Ishikawa (cell line): Measurements from ENCODE around the gene RRAGD.

Experiments
- CEBPB ChIP-seq: IDR thresholded peaks from 2 replicates; pipeline ENCODE4 v1.6.1; 2012
- CREB1 ChIP-seq: IDR thresholded peaks from 2 replicates; pipeline ENCODE4 v1.6.1; 2012; ENCODE audit warnings: low read depth
- EGR1 ChIP-seq: IDR thresholded peaks from 2 replicates; pipeline ENCODE4 v1.6.1; 2012
- EP300 ChIP-seq: IDR thresholded peaks from 2 replicates; pipeline ENCODE4 v1.6.1; 2012; ENCODE audit warnings: borderline replicate concordance
- FOXM1 ChIP-seq: IDR thresholded peaks from 2 replicates; pipeline ENCODE4 v1.6.1; 2012; ENCODE audit warnings: low read depth, borderline replicate concordance
- NFIC ChIP-seq: IDR thresholded peaks from 2 replicates; pipeline ENCODE4 v1.6.1; 2012
- RAD21 ChIP-seq: IDR thresholded peaks from 2 replicates; pipeline ENCODE4 v1.6.1; 2012; ENCODE audit warnings: low read depth
- TAF1 ChIP-seq: IDR thresholded peaks from 2 replicates; pipeline ENCODE4 v1.6.1; 2012; ENCODE audit warnings: low read depth, mild to moderate bottlenecking
- TCF12 ChIP-seq: IDR thresholded peaks from 2 replicates; pipeline ENCODE4 v1.6.1; 2012; ENCODE audit warnings: low read depth
- TEAD4 ChIP-seq: IDR thresholded peaks from 2 replicates; pipeline ENCODE4 v1.6.1; 2012
- YY1 ChIP-seq: IDR thresholded peaks from 2 replicates; pipeline ENCODE4 v1.6.1; 2012; ENCODE audit warnings: low read depth
- ZBTB7A ChIP-seq: IDR thresholded peaks from 2 replicates; pipeline ENCODE4 v1.6.1; 2012; ENCODE audit warnings: low read depth
- TF ChIP-seq, protein P1 (sequence below): IDR thresholded peaks from 2 replicates; pipeline ENCODE4 v1.6.1; 2012
- TF ChIP-seq, protein P2 (sequence below): IDR thresholded peaks from 2 replicates; pipeline ENCODE4 v1.6.1; 2012
- TF ChIP-seq, protein P3 (sequence below): IDR thresholded peaks from 2 replicates; pipeline ENCODE4 v1.6.1; 2012; ENCODE audit warnings: low read depth, mild to moderate bottlenecking

Gene RRAGD

DNA sequence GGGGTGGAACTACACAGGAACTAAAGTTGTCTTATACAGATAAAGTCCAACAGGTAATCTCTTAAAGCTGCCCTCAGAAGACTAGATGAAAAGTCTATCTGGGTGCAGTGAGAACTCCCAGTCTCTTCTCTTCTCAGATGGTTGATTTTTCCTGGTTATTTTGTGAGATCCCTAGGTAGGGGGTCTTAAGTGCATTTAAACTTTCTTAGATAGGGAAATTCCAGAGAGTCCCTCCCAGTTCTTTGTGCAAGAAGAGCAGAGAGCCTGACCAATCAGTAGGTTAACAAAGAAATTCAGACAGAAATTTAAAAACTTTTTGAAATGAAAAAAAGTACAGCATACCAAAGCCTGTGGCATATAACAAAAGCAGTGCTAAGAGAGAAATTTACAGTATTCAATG, 95.0 kb downstream of the RRAGD start:
- TF ChIP-seq, protein P1, sequence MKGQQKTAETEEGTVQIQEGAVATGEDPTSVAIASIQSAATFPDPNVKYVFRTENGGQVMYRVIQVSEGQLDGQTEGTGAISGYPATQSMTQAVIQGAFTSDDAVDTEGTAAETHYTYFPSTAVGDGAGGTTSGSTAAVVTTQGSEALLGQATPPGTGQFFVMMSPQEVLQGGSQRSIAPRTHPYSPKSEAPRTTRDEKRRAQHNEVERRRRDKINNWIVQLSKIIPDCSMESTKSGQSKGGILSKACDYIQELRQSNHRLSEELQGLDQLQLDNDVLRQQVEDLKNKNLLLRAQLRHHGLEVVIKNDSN = no peak
- TF ChIP-seq EP300 (no peak), TEAD4 (no peak), TCF12 (no peak), EGR1 (no peak), TAF1 (no peak), RAD21 (no peak), NFIC (no peak), YY1 (no peak), CEBPB (no peak), ZBTB7A (no peak)
- TF ChIP-seq, protein P2, sequence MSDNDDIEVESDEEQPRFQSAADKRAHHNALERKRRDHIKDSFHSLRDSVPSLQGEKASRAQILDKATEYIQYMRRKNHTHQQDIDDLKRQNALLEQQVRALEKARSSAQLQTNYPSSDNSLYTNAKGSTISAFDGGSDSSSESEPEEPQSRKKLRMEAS = no peak
- TF ChIP-seq, protein P3, sequence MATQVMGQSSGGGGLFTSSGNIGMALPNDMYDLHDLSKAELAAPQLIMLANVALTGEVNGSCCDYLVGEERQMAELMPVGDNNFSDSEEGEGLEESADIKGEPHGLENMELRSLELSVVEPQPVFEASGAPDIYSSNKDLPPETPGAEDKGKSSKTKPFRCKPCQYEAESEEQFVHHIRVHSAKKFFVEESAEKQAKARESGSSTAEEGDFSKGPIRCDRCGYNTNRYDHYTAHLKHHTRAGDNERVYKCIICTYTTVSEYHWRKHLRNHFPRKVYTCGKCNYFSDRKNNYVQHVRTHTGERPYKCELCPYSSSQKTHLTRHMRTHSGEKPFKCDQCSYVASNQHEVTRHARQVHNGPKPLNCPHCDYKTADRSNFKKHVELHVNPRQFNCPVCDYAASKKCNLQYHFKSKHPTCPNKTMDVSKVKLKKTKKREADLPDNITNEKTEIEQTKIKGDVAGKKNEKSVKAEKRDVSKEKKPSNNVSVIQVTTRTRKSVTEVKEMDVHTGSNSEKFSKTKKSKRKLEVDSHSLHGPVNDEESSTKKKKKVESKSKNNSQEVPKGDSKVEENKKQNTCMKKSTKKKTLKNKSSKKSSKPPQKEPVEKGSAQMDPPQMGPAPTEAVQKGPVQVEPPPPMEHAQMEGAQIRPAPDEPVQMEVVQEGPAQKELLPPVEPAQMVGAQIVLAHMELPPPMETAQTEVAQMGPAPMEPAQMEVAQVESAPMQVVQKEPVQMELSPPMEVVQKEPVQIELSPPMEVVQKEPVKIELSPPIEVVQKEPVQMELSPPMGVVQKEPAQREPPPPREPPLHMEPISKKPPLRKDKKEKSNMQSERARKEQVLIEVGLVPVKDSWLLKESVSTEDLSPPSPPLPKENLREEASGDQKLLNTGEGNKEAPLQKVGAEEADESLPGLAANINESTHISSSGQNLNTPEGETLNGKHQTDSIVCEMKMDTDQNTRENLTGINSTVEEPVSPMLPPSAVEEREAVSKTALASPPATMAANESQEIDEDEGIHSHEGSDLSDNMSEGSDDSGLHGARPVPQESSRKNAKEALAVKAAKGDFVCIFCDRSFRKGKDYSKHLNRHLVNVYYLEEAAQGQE = no peak

DNA sequence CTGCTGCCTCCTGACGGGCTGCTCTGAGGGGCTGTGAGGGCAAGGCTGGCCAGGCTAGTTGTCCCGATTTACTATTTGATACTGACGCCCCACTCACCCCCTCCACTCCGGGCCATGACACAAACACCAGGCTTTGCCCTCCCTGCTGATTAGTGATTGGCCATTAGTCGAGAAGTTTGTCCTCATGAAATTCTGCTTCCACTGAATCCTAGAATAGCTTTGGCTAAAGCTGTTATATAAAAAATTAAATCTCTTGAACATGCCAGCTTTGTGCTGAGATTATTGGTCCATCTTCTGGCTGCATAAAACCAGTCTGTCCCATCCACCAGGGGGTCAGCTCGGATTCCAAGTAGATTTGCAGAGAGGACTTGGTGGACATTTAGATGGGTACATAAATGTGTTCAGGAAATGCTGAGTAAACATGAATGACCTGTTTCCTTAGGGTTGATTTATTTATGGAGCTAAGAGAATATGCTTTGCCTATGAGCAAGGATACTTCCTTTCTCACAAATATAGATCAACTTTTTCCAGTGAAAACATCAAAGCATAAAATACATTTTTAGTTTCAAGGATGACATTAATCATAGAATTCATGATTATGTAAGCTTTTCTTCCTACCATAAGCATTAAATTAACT, 96.7 kb downstream of the RRAGD start, which contains the start of gene GABRR2:
Gene GABRR2 (minus strand): TSS at position 51 of the 637 bp plus-strand sequence. CDS start 134 bp downstream, outside the sequence.
- no peak for TF ChIP-seq NFIC
- TF ChIP-seq RAD21 = no peak
- TF ChIP-seq EP300 = no peak
- TF ChIP-seq TAF1 = no peak
- TF ChIP-seq, protein P1 = no peak
- no peak for TF ChIP-seq YY1
- no peak for TF ChIP-seq ZBTB7A
- no peak for TF ChIP-seq CREB1
- TF ChIP-seq TEAD4 = no peak
- no peak for TF ChIP-seq FOXM1
- TF ChIP-seq, protein P2 = no peak
- TF ChIP-seq, protein P3 = no peak
- no peak for TF ChIP-seq EGR1
- TF ChIP-seq TCF12 = no peak

DNA sequence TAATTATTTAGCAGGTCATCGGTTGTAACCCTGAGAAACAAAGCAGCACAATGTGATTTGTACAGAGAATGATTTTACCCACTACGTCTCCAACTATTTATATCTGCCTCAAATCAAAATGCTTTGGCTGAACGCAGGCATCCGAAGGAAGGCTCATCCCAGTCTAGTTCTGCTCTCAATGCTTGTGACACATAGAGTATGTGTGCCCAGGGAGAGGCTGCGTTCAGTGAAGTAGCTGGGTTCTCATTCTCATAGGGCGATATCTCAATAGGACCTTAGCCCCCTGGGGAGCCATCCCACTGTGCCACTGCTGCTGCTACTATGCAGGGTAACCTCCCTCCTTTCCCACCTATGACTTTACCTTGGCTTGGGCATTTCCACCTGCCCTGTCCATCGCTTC, 97.4 kb downstream of the RRAGD start:
- TF ChIP-seq EGR1 (no peak), CEBPB (no peak), TAF1 (no peak), YY1 (no peak), NFIC (no peak), RAD21 (no peak), CREB1 (no peak), ZBTB7A (no peak)
- TF ChIP-seq, protein P3 = no peak
- TF ChIP-seq, protein P1 = no peak
- TF ChIP-seq, protein P2 = no peak
